Upper lobe of right lung (tissue), 1 donor: Measurements from ENCODE around the gene PDCD1LG2. TPM values are rescaled to one million over a fixed set of nuclear protein-coding genes. Genes with fewer than 3 reads are reported as not detected.

Experiments
- ATAC-seq: fragments of 200-7000 bp; cut with Tn5 transposase; one replicate; pipeline ENCODE4 v1.9.1; 2020; ENCODE audit warnings: mild to moderate bottlenecking, moderate library complexity
- DNase-seq: peaks from one replicate; pipeline ENCODE4 v3.0.0-alpha.2; 2020
- H3K27ac ChIP-seq: fragments of 200-600 bp; one replicate; pipeline ENCODE4 v1.8.0; 2022
- H3K27me3 ChIP-seq: fragments of 200-600 bp; one replicate; pipeline ENCODE4 v1.8.0; 2022; ENCODE audit warnings: mild to moderate bottlenecking
- H3K36me3 ChIP-seq: fragments of 200-600 bp; one replicate; pipeline ENCODE4 v1.8.0; 2022
- H3K4me1 ChIP-seq: fragments of 200-600 bp; one replicate; pipeline ENCODE4 v1.8.0; 2022
- H3K4me3 ChIP-seq: fragments of 200-600 bp; one replicate; pipeline ENCODE4 v1.8.0; 2022; ENCODE audit warnings: mild to moderate bottlenecking
- H3K9me3 ChIP-seq: fragments of 200-600 bp; one replicate; pipeline ENCODE4 v1.8.0; 2022
- CTCF ChIP-seq: fragments of 200-600 bp; IDR thresholded peaks from one replicate; pipeline ENCODE4 v1.8.0; 2022; ENCODE audit warnings: antibody characterized with exemption
- intact Hi-C: fragments of 100-400 bp; cut with DNase I; formaldehyde crosslinking; loops from one replicate; pipeline ENCODE4 v1.11.0; 2022
- total RNA-seq: library from RNA; stranded (reverse); fragmentation: NEBNext Ultra II Directional; extraction: Animal tissue kit (Norgen Biotek cat#: 25700); gene quantifications from one replicate; pipeline ENCODE4 v1.2.1, GENCODE V29; 2021
- donor health status: DM: no; HTN: yes; CAD: no; lungs with severe emphysema.

PDCD1LG2 gene
- total RNA-seq, 1 donor from 2014 or later = 6.3 TPM

DNA sequence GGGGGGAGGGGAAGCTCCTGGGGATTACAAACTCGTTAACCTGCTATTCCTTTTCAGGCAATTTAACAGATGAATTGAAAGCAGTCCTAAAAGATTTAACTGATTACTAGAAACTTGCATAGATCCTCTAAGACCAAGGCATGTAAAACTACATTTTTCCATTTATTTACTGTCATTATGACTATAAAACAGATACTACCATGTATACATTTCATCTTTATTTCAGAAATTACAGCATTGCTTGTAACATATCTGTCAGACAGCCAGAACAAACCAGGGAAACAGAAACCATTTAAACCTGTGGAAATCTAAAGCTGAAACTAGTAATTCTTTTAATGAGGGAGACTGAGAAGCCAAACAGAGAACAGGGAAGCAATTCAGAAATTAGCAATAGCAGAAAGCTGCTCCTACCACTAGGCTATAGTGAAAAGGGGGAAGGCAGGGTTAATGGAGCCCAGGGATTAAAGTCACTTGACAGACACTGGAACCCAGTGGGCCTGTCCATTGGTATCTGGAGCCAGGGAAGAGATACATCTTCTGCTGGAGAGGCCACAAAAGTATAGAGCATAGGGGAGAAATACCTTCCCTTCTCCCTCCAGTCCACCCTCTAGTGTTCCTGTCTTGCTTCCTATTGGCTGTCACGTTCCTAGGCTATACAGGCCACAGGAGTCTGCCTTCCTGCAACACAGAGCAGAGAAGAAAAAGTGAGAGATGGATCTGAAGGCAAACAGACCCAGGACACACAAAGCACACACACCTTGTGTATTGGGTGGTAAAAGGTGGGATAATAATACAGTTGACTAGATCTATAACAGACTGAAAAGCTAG, 33.8 kb downstream of the PDCD1LG2 start:
- DNase-seq (no peak), ATAC-seq (no peak)
- intact Hi-C loops = no loop called here
- H3K36me3 ChIP-seq = no peaks in the 10 kb centered on the region
- no peaks in the 10 kb centered on the region for H3K4me1 ChIP-seq
- no peaks in the 10 kb centered on the region for H3K27me3 ChIP-seq
- no peak for TF ChIP-seq CTCF
- no peak overlapping the region for H3K4me3 ChIP-seq
- no peaks in the 10 kb centered on the region for H3K9me3 ChIP-seq
- H3K27ac ChIP-seq = no peak overlapping the region

- H3K4me3 ChIP-seq = no peak overlapping the region
- ATAC-seq (no peak), DNase-seq (no peak)
- H3K4me1 ChIP-seq = no peaks in the 10 kb centered on the region
- no peaks in the 10 kb centered on the region for H3K9me3 ChIP-seq
- H3K27me3 ChIP-seq = no peaks in the 10 kb centered on the region
- no peak overlapping the region for H3K27ac ChIP-seq
- H3K36me3 ChIP-seq = no peaks in the 10 kb centered on the region
- no peak for TF ChIP-seq CTCF
- intact Hi-C loops = no loop called here
Measured at GRCh38 chr9:5549658-5550650, 39.6 kb downstream of the PDCD1LG2 start.

GRCh38 chr9:5551368-5552150, 41.2 kb downstream of the PDCD1LG2 start:
- no peak for ATAC-seq
- Histone ChIP-seq H3K4me3 (no peak overlapping the region), H3K27me3 (no peaks in the 10 kb centered on the region), H3K36me3 (no peaks in the 10 kb centered on the region), H3K27ac (no peak overlapping the region), H3K4me1 (no peaks in the 10 kb centered on the region), H3K9me3 (no peaks in the 10 kb centered on the region)
- intact Hi-C loops = no loop called here
- no peak for DNase-seq
- no peak for TF ChIP-seq CTCF

GRCh38 chr9:5552301-5552700, 42.0 kb downstream of the PDCD1LG2 start:
- DNase-seq (no peak), ATAC-seq (no peak)
- Histone ChIP-seq H3K9me3 (no peaks in the 10 kb centered on the region), H3K27me3 (no peaks in the 10 kb centered on the region), H3K4me3 (no peak overlapping the region), H3K27ac (no peak overlapping the region), H3K36me3 (no peaks in the 10 kb centered on the region), H3K4me1 (peaks cover 2% of the 10 kb centered on the region)
- TF ChIP-seq CTCF = no peak
- intact Hi-C loops = no loop called here

DNA sequence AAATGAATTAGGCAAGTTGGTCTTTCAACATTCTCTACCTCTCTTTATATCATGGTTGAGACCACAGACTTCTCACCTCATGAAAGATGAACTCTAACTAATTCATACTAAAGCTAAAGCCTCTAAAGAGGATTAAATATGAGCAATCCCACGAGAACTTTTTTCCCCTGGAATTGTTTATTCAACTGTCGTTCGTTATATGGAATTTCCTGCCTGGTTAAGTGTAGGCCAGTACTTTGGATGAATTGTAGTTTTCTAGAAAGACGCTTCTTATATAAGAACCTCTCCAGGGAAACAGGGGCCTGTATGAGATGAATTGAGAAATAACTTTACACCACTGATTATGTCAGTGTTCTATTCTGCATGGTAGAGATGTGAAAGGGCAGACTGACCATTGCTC, 42.9 kb downstream of the PDCD1LG2 start:
- no peak overlapping the region for H3K4me3 ChIP-seq
- H3K36me3 ChIP-seq = no peaks in the 10 kb centered on the region
- no peak for ATAC-seq
- H3K27me3 ChIP-seq = no peaks in the 10 kb centered on the region
- H3K27ac ChIP-seq = no peak overlapping the region
- intact Hi-C loops = no loop called here
- no peaks in the 10 kb centered on the region for H3K9me3 ChIP-seq
- TF ChIP-seq CTCF = no peak
- H3K4me1 ChIP-seq = peaks cover 11% of the 10 kb centered on the region
- no peak for DNase-seq
